IMR-90 (cell line): ENCODE data around the gene ST6GALNAC3. TPM values are rescaled to one million over a fixed set of nuclear protein-coding genes. Genes with fewer than 3 reads are reported as not detected.

Experiments used
- ATAC-seq: fragments of 200-7000 bp; cut with Tn5 transposase; 2 replicates; pipeline ENCODE4 v1.9.1; 2020; ENCODE audit warnings: low read depth, mild to moderate bottlenecking, moderate library complexity
- BruUV-seq: library from RNA; stranded (reverse); fragments of 400-500 nt; replicated peaks from 2 replicates; lab custom pipeline; 2021; lab: Mats Ljungman, UMichigan
- CTCF ChIA-PET: fragments of 300-600 bp; formaldehyde crosslinking; extraction: SDS; loops from one replicate; lab custom pipeline; 2021; ENCODE audit warnings: antibody characterized with exemption; lab: Yijun Ruan, JAX
- POLR2A ChIA-PET: fragments of 300-600 bp; sonication (Branson Sonifier 250); formaldehyde crosslinking; loops from one replicate; lab custom pipeline; 2022; ENCODE audit warnings: antibody characterized with exemption; ENCODE audit not compliant: unreplicated experiment; lab: Charles Lee
- DNase-seq: peaks from one replicate; pipeline ENCODE4 v3.0.0; 2013
- H2AFZ ChIP-seq: replicated peaks from 2 replicates; pipeline ENCODE3; 2013; ENCODE audit warnings: low read length, mild to moderate bottlenecking; ENCODE audit not compliant: poor library complexity
- H2AK5ac ChIP-seq: 2 replicates; pipeline ENCODE4 v1.6.1; 2013; ENCODE audit warnings: low read depth, low read length, inconsistent platforms
- H2AK9ac ChIP-seq: replicated peaks from 2 replicates; pipeline ENCODE3; 2013; ENCODE audit warnings: mild to moderate bottlenecking, low read depth, low read length, moderate library complexity; ENCODE audit not compliant: poor library complexity
- H2BK120ac ChIP-seq: 2 replicates; pipeline ENCODE4 v1.6.1; 2013; ENCODE audit warnings: low read depth, low read length, inconsistent platforms
- H2BK15ac ChIP-seq: 3 replicates; pipeline ENCODE4 v1.6.1; 2013; ENCODE audit warnings: low read depth, low read length, inconsistent platforms
- H2BK20ac ChIP-seq: 2 replicates; pipeline ENCODE4 v1.6.1; 2013; ENCODE audit warnings: low read depth, mild to moderate bottlenecking, inconsistent platforms, low read length, moderate library complexity
- H2BK5ac ChIP-seq: 2 replicates; pipeline ENCODE4 v1.6.1; 2013; ENCODE audit warnings: mild to moderate bottlenecking, low read depth, low read length, inconsistent platforms; ENCODE audit not compliant: poor library complexity, severe bottlenecking
- H3K14ac ChIP-seq: replicated peaks from 2 replicates; pipeline ENCODE4 v1.6.1; 2013; ENCODE audit warnings: low read depth, low read length, inconsistent platforms
- H3K18ac ChIP-seq: 2 replicates; pipeline ENCODE4 v1.6.1; 2013; ENCODE audit warnings: low read depth, low read length, control low read depth
- H3K23ac ChIP-seq: 2 replicates; pipeline ENCODE4 v1.6.1; 2013; ENCODE audit warnings: low read depth, low read length, inconsistent platforms
- H3K27ac ChIP-seq: 2 replicates; pipeline ENCODE4 v1.5.1; 2013; ENCODE audit warnings: mild to moderate bottlenecking, control low read depth, low read length; ENCODE audit not compliant: insufficient read depth
- H3K27me3 ChIP-seq: 2 replicates; pipeline ENCODE4 v1.6.1; 2013; ENCODE audit warnings: low read length; ENCODE audit not compliant: control insufficient read depth, insufficient read depth
- H3K36me3 ChIP-seq: 2 replicates; pipeline ENCODE4 v1.6.1; 2013; ENCODE audit warnings: low read length, mixed read lengths; ENCODE audit not compliant: control insufficient read depth, insufficient read depth
- H3K4ac ChIP-seq: 2 replicates; pipeline ENCODE4 v1.6.1; 2013; ENCODE audit warnings: low read depth, low read length, inconsistent platforms
- H3K4me1 ChIP-seq: 2 replicates; pipeline ENCODE4 v1.6.1; 2013; ENCODE audit warnings: low read length, mixed read lengths; ENCODE audit not compliant: control insufficient read depth, insufficient read depth
- H3K4me2 ChIP-seq: 2 replicates; pipeline ENCODE4 v1.6.1; 2013; ENCODE audit warnings: low read depth, mild to moderate bottlenecking, control low read depth, low read length, moderate library complexity
- H3K4me3 ChIP-seq: 2 replicates; pipeline ENCODE4 v1.5.1; 2013; ENCODE audit warnings: low read depth, mild to moderate bottlenecking, control low read depth, low read length, moderate library complexity; ENCODE audit not compliant: insufficient read depth
- H3K56ac ChIP-seq: 2 replicates; pipeline ENCODE4 v1.6.1; 2013; ENCODE audit warnings: low read length, inconsistent platforms; ENCODE audit not compliant: insufficient read depth; ENCODE audit errors: extremely low read depth
- H3K79me1 ChIP-seq, 2 experiments: 2 replicates each; pipeline ENCODE4 v1.6.1; 2013; ENCODE audit warnings: low read length in 2 of 2, inconsistent platforms in 1 of 2, low read depth in 1 of 2
- H3K9ac ChIP-seq: 2 replicates; pipeline ENCODE4 v1.6.1; 2013; ENCODE audit warnings: low read depth, low read length, control low read depth
- H3K9me1 ChIP-seq: 2 replicates; pipeline ENCODE4 v1.6.1; 2013; ENCODE audit warnings: low read length, inconsistent platforms; ENCODE audit not compliant: insufficient read depth
- H3K9me3 ChIP-seq: 2 replicates; pipeline ENCODE4 v1.6.1; 2013; ENCODE audit warnings: low read length; ENCODE audit not compliant: control insufficient read depth, insufficient read depth
- H4K20me1 ChIP-seq: 2 replicates; pipeline ENCODE4 v1.6.1; 2013; ENCODE audit warnings: low read length, inconsistent platforms; ENCODE audit not compliant: insufficient read depth
- H4K5ac ChIP-seq: 2 replicates; pipeline ENCODE4 v1.6.1; 2013; ENCODE audit warnings: mild to moderate bottlenecking, low read depth, low read length, control low read depth
- H4K8ac ChIP-seq, 2 experiments: 2 replicates each; pipeline ENCODE4 v1.6.1; 2013; ENCODE audit warnings: low read depth in 2 of 2, low read length in 2 of 2, control low read depth in 1 of 2, inconsistent platforms in 1 of 2
- H4K91ac ChIP-seq: 2 replicates; pipeline ENCODE4 v1.6.1; 2013; ENCODE audit warnings: low read depth, low read length, inconsistent platforms; ENCODE audit not compliant: insufficient read depth
- RFX5 ChIP-seq: IDR thresholded peaks from 2 replicates; pipeline ENCODE4 v1.8.0; 2012; ENCODE audit warnings: low read depth, mild to moderate bottlenecking, low read length, moderate library complexity
- WGBS, 2 experiments: methylation state at CpG; one replicate each; pipeline versions ENCODE4 v1.1.5 to v1.1.7; 2013; ENCODE audit warnings: missing lambda C conversion rate in 2 of 2; ENCODE audit not compliant: insufficient read length in 1 of 2; ENCODE audit errors: extremely low coverage in 2 of 2; 5-methylcytosine and 5-hydroxymethylcytosine counted together
- dilution Hi-C: fragments of 300-500 bp; cut with HindIII; formaldehyde crosslinking; loops from one replicate; pipeline ENCODE4 v1.14.3; 2018; ENCODE audit warnings: low sequenced_read_pairs; ENCODE audit not compliant: unreplicated experiment
- in situ Hi-C: fragments of 300-500 bp; cut with MboI; formaldehyde crosslinking; loops from 3 replicates; pipeline ENCODE4 v1.14.3; 2019; ENCODE audit warnings: low sequenced_read_pairs, inconsistent platforms, mixed read lengths
- intact Hi-C: fragments of 100-400 bp; cut with micrococcal nuclease; formaldehyde crosslinking; loops from 2 replicates; pipeline ENCODE4 v1.10.0; 2022
- polyA plus RNA-seq, 3 experiments: library from polyadenylated mRNA; depleted of rRNA; stranded (reverse); fragments of >200 nt; gene quantifications; 2 replicates each; pipeline ENCODE4 v1.2.3, GENCODE V29; 2012; ENCODE audit warnings: low replicate concordance in 1 of 3
- total RNA-seq: library from RNA; depleted of rRNA; stranded (reverse); fragments of >200 nt; gene quantifications from 2 replicates; pipeline ENCODE4 v1.2.3, GENCODE V29; 2012

ST6GALNAC3 gene
- total and polyA plus RNA-seq, 2 of the 4 experiments (the other 2 are of a cell fraction): 0.65 to 1.3 TPM

DNA sequence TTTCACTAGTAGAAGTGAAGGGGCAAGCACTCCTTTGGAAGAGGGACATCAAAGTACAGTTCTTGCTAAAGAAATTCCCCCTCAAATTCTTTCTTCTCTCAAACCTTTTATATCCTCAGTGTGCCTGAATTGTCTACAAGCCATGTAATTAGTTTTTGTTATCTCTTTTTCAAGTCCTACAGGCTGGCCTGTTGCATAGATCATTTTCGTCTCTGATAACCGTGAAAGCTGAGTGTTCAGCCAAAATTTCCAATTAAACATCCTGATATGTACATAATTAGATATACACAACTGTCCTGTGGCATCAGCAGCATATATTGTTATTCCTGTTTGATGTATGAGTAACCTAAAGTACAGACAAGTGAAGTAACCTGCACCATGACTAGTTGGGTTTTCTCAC lies 417.2 kb downstream of the ST6GALNAC3 start:
- Histone ChIP-seq H2BK15ac (no peak overlapping the region), H3K4me3 (no peak overlapping the region), H2BK5ac (no peak overlapping the region), H2AFZ (no peak overlapping the region), H3K9ac (no peak overlapping the region), H3K79me1 (no peaks in the 10 kb centered on the region), H3K14ac (no peak overlapping the region), H2BK120ac (no peak overlapping the region), H2AK9ac (no peak overlapping the region), H3K9me3 (no peaks in the 10 kb centered on the region), H3K9me1 (no peaks in the 10 kb centered on the region), H4K8ac (no peak overlapping the region), H3K23ac (no peak overlapping the region), H4K20me1 (no peaks in the 10 kb centered on the region), H3K27me3 (no peaks in the 10 kb centered on the region), H3K4me1 (no peaks in the 10 kb centered on the region), H3K18ac (no peak overlapping the region), H2AK5ac (no peak overlapping the region), H4K91ac (no peak overlapping the region), H4K5ac (no peak overlapping the region), H2BK20ac (no peak overlapping the region), H3K27ac (no peak overlapping the region), H3K36me3 (no peaks in the 10 kb centered on the region), H3K4ac (no peak overlapping the region), H3K56ac (no peak overlapping the region), H3K4me2 (no peak overlapping the region)
- ATAC-seq: no peak
- dilution Hi-C loops (no loop called here), in situ Hi-C loops (no loop called here), intact Hi-C loops (no loop called here)
- DNase-seq: no peak
- ChIA-PET POLR2A (no interaction called here), CTCF (no interaction called here)
- no peak for TF ChIP-seq RFX5
- WGBS, 2 experiments: no CpG with 5 or more reads among the region's 2 CpGs
- BruUV-seq: no TSS peak
